Esophagus squamous epithelium (tissue), 4 donors: ENCODE measurements around the gene RPL13A.

ENCODE experiments used
- POLR2A ChIP-seq, 4 donors: fragments of 450-650 bp; IDR thresholded peaks; one replicate each; pipeline ENCODE4 v1.6.1; 2017; ENCODE audit warnings: antibody characterized with exemption in 4 of 4, mild to moderate bottlenecking in 4 of 4, moderate library complexity in 3 of 4
- TF ChIP-seq, protein P1 (sequence below), 6 experiments: fragments of 450-650 bp in 4 of 6; fragments of 200-600 bp in 2 of 6; sonication (generic) in 2 of 6; IDR thresholded peaks; one replicate each; pipeline ENCODE4 v1.5.1; 2016 to 2019; ENCODE audit warnings: antibody characterized with exemption in 6 of 6, mild to moderate bottlenecking in 4 of 6, moderate library complexity in 4 of 6

DNA sequence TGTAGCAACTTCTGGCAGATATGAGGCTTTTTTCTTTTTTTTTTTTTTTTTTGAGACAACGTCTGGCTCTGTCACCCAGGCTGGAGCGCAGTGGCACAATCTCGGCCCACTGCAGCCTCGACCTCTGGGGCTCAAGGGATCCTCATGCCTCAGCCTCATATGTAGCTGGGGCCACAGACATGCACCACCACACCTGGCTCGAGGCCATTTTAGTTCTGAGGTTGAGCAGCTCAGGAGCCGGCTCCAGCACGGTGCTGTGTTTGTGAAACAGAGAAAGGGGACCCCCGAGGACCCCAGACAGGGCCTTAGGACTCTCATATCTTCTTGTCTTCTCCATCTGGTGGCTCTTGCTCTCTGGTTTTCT, 16.8 kb upstream of the RPL13A start:
- TF ChIP-seq, protein P1, sequence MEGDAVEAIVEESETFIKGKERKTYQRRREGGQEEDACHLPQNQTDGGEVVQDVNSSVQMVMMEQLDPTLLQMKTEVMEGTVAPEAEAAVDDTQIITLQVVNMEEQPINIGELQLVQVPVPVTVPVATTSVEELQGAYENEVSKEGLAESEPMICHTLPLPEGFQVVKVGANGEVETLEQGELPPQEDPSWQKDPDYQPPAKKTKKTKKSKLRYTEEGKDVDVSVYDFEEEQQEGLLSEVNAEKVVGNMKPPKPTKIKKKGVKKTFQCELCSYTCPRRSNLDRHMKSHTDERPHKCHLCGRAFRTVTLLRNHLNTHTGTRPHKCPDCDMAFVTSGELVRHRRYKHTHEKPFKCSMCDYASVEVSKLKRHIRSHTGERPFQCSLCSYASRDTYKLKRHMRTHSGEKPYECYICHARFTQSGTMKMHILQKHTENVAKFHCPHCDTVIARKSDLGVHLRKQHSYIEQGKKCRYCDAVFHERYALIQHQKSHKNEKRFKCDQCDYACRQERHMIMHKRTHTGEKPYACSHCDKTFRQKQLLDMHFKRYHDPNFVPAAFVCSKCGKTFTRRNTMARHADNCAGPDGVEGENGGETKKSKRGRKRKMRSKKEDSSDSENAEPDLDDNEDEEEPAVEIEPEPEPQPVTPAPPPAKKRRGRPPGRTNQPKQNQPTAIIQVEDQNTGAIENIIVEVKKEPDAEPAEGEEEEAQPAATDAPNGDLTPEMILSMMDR (IDR thresholded peaks at IDR 0.05): no peak
- no peak for TF ChIP-seq POLR2A (IDR thresholded peaks at IDR 0.05)
